ENCODE measurements around the gene AKAP9. TPM values are rescaled to one million over a fixed set of nuclear protein-coding genes. Genes with fewer than 3 reads are reported as not detected.
"Not testable (repeated sequence)": the region's sequence is repeated elsewhere in the genome, so short reads cannot be mapped to it uniquely, and the experiment has no call there.

Gene AKAP9
- polyA plus RNA-seq, 3 donors = 75.7 to 110 (median 87.1) TPM

GRCh38 chr7:91929463-91929862 lies 11.2 kb upstream of the AKAP9 start:
- no peak for DNase-seq (ENCODE audit: extremely low read depth in 1 of 11, low read depth in 9 of 11, low spot score in 4 of 11)

GRCh38 chr7:91940171-91940570 lies 491 bp upstream of the AKAP9 start:
- peak; percentile 8 to 50 (median 35) for DNase-seq (ENCODE audit: extremely low read depth in 1 of 11, low read depth in 9 of 11, low spot score in 4 of 11)

- peak; percentile 17 to 47 (median 32) for DNase-seq (ENCODE audit: extremely low read depth in 1 of 11, low read depth in 9 of 11, low spot score in 4 of 11)
Observed at GRCh38 chr7:91941450-91941849, 788 bp downstream of the AKAP9 start.

DNA sequence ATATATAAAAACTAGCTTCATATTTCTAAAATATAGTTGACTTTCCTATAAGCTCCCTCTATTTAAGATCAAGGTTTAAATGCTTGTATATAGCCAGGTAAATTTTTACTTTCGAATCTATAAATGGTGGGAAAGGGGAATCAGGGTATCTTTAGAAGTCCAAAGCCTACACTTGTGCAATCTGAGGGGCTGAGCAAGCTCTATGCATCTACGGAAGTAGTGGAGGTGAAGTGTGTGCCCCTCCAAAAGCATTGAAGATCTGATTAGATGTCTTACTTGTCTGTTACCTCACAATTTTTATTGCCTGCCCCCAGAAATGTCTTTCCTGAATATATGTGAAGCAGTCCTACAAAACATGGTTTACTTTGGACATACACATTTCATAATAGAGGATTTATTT lies 1.6 kb downstream of the AKAP9 start:
- DNase-seq (ENCODE audit: extremely low read depth in 1 of 11, low read depth in 9 of 11, low spot score in 4 of 11) = no peak

- DNase-seq (ENCODE audit: extremely low read depth in 1 of 11, low read depth in 9 of 11, low spot score in 4 of 11) = not testable (repeated sequence)
Observed at GRCh38 chr7:91944970-91945369, 4.3 kb downstream of the AKAP9 start.

DNA sequence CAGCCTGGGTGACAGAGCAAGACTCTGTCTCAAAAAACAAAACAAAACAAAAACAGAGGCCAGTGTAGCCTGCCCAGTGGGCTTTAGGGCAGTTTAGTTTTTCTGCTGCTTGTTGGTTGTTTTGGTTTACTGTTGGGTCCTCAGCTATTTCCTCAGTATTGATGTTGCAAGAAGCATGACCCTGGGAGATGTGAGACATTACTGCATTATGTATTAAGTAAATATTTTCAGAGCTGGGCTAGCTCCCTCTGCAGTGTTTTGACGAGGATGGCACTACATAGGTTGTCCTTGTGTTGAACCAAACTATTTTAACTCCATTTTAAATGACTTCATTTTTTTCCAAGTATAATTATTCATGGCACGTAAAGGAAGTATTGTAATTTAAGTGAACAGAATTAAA lies 4.8 kb downstream of the AKAP9 start:
- no peak for DNase-seq (ENCODE audit: extremely low read depth in 1 of 11, low read depth in 9 of 11, low spot score in 4 of 11)

GRCh38 chr7:91946549-91946948 lies 5.9 kb downstream of the AKAP9 start:
- DNase-seq (ENCODE audit: extremely low read depth in 1 of 11, low read depth in 9 of 11, low spot score in 4 of 11) = no peak

DNA sequence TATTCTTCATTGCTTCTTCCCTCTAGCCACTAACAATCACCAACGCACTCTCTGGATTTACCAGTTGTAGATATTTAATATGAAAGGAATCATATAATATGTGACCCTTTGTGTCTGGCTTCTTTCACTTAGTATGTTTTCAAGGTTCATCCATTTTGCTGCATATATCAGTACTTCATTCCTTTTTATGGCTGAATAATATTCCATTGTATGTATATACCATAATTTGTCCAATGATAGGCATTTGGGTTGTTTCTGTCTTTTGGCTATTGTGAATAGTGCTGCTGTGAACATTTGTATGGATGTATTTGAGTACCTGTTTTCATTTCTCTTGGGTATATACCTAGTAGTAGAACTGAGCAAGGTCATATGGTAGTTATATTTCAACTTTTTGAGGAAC lies 7.3 kb downstream of the AKAP9 start:
- DNase-seq (ENCODE audit: extremely low read depth in 1 of 11, low read depth in 9 of 11, low spot score in 4 of 11) = no peak

DNA sequence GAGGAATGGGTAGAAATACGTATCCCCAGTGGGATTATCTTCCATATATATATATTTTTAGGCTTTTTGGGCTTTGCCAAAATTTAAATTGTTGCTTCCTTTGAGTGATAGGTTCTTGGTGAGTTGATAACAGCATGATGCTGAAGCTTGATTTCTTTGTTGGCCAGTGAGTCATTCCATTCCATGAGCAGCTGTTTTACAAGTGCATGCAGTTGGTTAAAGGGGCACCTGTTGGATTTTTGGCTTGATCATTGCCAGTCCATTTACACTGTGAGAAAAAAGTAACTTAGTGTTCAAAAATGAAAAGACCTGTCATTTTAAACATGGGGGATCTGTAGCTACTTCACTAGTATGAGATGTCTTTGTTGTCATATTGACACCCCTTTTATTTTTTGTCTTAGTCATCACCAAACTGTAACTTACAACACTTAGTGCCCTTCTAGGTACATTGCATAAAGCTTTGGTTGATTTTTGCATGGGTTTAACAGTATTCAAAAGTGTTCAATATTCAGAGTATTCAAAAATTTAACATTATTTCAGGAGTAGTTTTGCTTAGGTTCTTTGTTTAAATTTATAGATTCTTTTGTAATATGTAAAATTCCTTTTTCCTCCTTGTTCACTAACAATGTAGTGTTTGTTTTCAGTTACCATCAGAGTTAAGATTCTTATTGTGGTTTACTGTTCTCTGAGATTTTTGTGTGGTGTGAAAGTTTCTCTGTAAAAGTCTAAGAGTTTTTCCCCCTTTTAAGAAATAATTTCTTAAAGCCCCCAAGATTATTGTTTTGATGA lies 8.8 kb downstream of the AKAP9 start:
- DNase-seq (ENCODE audit: extremely low read depth in 1 of 11, low read depth in 9 of 11, low spot score in 4 of 11) = no peak

DNA sequence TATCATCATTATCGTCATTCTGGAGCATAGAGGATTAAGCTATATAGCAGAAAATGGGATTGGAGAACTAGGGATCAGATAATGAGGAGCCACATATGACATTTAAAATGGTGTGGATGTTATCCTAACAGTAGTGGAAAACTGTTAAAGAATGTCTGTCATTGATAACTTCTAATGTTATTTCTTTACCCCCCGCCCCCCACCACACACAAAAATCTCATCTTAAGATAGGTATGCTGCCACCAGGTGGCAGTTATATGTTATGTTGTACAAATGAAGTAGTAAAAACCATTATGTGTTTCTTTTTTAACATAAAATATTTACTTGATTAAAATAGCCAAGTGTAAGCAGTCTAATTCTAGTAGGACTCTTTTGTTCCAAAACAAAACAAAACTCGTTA lies 13.0 kb downstream of the AKAP9 start:
- no peak for DNase-seq (ENCODE audit: extremely low read depth in 1 of 11, low read depth in 9 of 11, low spot score in 4 of 11)

GRCh38 chr7:91956464-91956863 lies 15.8 kb downstream of the AKAP9 start:
- not testable (repeated sequence) for DNase-seq (ENCODE audit: extremely low read depth in 1 of 11, low read depth in 9 of 11, low spot score in 4 of 11)

- no peak for DNase-seq (ENCODE audit: extremely low read depth in 1 of 11, low read depth in 9 of 11, low spot score in 4 of 11)
Observed at GRCh38 chr7:91957232-91957631, 16.6 kb downstream of the AKAP9 start.

DNA sequence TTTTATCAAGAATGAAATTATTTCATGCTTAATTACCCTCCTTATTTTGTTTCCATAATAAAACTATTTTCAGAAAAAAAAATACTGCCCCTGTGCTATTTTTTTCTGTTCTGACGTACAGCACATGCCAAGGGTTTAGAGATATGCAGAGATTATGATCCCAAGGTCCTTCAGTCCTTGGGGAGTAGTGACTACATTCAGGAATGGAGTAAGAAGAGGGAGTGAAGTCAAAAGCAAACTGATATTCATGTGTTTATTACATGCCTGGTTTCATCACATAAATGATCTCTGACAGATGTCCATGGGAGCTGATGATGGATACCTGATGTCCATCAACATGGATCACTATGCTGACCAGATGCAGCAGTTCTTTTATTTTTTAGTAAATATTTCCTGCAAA lies 17.2 kb downstream of the AKAP9 start:
- no peak for DNase-seq (ENCODE audit: extremely low read depth in 1 of 11, low read depth in 9 of 11, low spot score in 4 of 11)

DNA sequence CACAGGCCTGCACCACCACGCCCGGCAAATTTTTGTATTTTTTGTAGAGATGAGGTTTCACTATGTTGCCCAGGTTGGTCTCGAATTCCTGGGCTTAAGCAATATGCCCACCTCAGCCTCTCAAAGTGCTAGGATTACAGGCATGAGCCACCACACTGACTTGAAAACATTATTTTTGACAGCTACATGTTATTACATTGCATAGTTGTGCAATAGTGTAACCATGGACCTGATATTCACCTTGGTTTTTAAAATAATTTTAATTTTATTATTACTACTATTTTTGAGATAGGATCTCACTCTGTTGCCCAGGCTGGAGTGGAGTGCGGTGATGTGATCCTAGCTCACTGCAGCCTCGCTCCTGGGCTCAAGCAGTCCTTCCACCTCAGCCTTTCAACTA lies 18.4 kb downstream of the AKAP9 start:
- no peak for DNase-seq (ENCODE audit: extremely low read depth in 1 of 11, low read depth in 9 of 11, low spot score in 4 of 11)

DNA sequence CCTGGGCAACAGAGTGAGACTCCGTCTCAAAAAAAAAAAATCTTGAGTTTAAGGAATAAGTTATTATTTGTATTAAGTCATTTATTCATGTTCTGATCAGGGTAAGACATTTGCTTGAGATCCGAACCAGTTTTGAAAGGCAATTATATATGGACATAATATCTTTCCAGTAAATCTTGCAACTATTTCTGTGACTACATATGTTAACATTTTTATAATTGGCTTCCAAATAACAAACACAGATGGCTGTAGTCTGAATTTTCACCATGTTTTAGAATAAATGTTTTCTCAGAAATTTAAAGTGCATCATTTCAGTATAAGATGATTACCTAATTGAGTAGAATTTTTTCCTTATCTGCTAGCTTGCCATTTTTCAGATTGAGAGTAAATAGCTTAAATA lies 21.2 kb downstream of the AKAP9 start:
- no peak for DNase-seq (ENCODE audit: extremely low read depth in 1 of 11, low read depth in 9 of 11, low spot score in 4 of 11)

- no peak for DNase-seq (ENCODE audit: extremely low read depth in 1 of 11, low read depth in 9 of 11, low spot score in 4 of 11)
Observed at GRCh38 chr7:91962419-91962818, 21.8 kb downstream of the AKAP9 start.

DNA sequence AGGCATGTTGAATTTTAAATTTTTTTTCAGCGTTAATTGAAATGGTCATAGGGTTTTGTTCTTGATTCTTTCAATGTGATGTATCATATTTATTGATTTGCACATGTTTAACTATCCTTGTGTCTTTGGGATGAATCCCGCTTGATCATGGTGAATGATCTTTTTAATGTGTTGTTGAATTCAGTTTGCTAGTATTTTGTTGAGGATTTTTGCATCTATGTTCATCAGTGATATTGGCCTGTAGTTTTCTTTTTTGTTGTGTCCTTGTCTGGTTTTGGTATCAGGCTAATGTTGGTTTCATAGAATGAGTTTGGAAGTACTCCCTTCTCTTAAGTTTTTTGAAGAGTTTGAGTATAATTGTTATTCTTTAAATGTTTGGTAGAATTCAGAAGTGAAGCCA lies 26.9 kb downstream of the AKAP9 start:
- DNase-seq (ENCODE audit: extremely low read depth in 1 of 11, low read depth in 9 of 11, low spot score in 4 of 11) = not testable (repeated sequence)

- no peak for DNase-seq (ENCODE audit: extremely low read depth in 1 of 11, low read depth in 9 of 11, low spot score in 4 of 11)
Observed at GRCh38 chr7:91973639-91974038, 33.0 kb downstream of the AKAP9 start.

DNA sequence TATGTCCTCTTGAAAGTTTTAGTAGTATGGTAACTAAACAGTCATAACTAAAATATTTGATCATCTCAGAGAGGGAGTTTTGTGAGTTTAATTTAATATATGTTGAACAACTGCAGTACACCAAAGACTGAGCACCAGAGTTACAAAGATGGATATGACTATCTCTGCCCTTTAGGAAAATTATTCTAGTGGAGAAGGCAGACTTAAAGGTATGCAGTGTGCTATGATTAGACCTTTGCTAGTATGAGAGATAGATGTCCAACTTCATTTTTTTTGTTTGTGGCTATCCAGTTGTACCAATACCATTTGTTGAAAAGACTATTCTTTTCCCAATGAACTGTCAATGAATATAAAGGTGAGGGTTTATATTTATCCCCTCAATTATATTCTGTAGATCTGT lies 33.4 kb downstream of the AKAP9 start:
- DNase-seq (ENCODE audit: extremely low read depth in 1 of 11, low read depth in 9 of 11, low spot score in 4 of 11) = no peak

DNA sequence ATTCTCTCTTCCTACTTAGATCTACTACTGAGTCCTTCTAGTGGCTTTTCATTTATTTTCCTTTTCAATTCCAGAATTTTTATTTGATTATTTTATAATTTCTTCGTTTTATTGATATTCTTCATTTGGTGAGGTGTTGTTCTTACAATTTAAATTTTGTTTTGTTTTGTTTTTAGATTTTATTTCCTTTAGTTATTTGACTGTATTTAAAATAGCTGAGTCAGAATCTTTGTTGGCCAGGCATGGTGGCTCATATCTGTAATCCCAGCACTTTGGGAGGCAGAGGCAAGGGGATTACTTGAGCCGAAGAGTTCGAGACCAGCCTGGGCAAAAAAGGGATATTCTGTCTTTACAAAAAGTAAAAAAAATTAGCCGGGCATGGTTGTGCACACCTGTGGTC lies 36.1 kb downstream of the AKAP9 start:
- no peak for DNase-seq (ENCODE audit: extremely low read depth in 1 of 11, low read depth in 9 of 11, low spot score in 4 of 11)

DNA sequence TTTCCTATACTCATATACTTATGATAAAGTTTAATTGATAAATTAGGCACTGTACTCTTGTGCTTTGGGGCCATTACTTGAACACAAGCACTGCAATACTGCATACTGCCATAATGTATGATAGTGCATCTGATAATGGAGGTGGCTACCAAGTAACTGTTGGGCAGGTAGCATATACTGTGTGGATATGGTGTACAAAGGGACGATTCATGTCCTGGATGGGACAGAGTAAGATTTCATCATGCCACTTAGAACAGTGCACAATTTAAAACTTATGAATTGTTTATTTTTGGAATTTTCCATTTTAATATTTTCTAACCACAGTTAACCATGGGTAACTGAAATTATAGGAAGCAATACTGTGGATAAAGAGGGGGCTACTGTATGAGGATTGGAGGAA lies 38.9 kb downstream of the AKAP9 start:
- no peak for DNase-seq (ENCODE audit: extremely low read depth in 1 of 11, low read depth in 9 of 11, low spot score in 4 of 11)
